Esophagus muscularis mucosa (tissue), 4 donors: ENCODE data around the gene SRPK3. TPM values are rescaled to one million over a fixed set of nuclear protein-coding genes. Genes with fewer than 3 reads are reported as not detected.

Experiments used
- DNase-seq: peaks from one replicate; pipeline ENCODE4 v3.0.0-alpha.2; 2017; ENCODE audit errors: extremely low spot score
- H3K27ac ChIP-seq, 4 donors: fragments of 200-600 bp; sonication (generic); replicated peaks in 1 of 4; 1 replicate in 3 of 4; 2 replicates in 1 of 4; pipeline ENCODE4 v1.5.1; 2016 to 2019; ENCODE audit warnings: mild to moderate bottlenecking in 1 of 4
- H3K27me3 ChIP-seq, 4 donors: fragments of 200-600 bp; sonication (generic); one replicate each; pipeline versions ENCODE4 v1.5.1 to v1.6.0; 2016 to 2019
- H3K36me3 ChIP-seq, 4 donors: fragments of 200-600 bp; sonication (generic); one replicate each; pipeline ENCODE4 v1.5.1; 2016 to 2019
- H3K4me1 ChIP-seq, 4 donors: fragments of 200-600 bp; sonication (generic); one replicate each; pipeline ENCODE4 v1.5.1; 2016 to 2019
- H3K4me3 ChIP-seq, 4 donors: fragments of 200-600 bp; sonication (generic); 1 replicate in 2 of 4; 2 replicates in 2 of 4; pipeline ENCODE4 v1.5.1; 2016 to 2019; ENCODE audit warnings: mild to moderate bottlenecking in 4 of 4, moderate library complexity in 1 of 4
- H3K9me3 ChIP-seq, 4 donors: fragments of 200-600 bp; sonication (generic); 1 replicate in 3 of 4; 2 replicates in 1 of 4; pipeline ENCODE4 v1.5.1; 2016 to 2019
- EP300 ChIP-seq: sonication (generic); formaldehyde crosslinking; IDR thresholded peaks from one replicate; pipeline ENCODE4 v1.6.1; 2017; ENCODE audit warnings: antibody characterized with exemption
- POLR2A ChIP-seq: fragments of 450-650 bp; IDR thresholded peaks from one replicate; pipeline ENCODE4 v1.6.1; 2017; ENCODE audit warnings: antibody characterized with exemption, moderate library complexity, mild to moderate bottlenecking, low read depth
- POLR2AphosphoS5 ChIP-seq, 2 donors: sonication (generic); formaldehyde crosslinking; IDR thresholded peaks; one replicate each; pipeline ENCODE4 v1.6.1; 2017; ENCODE audit warnings: antibody characterized with exemption in 2 of 2
- WGBS: methylation state at CpG from one replicate; pipeline ENCODE4 v1.1.5; 2018; 5-methylcytosine and 5-hydroxymethylcytosine counted together
- intact Hi-C: fragments of 100-400 bp; cut with DNase I; formaldehyde crosslinking; loops from one replicate; pipeline ENCODE4 v1.15.1; 2023
- total RNA-seq, 4 donors: library from RNA; depleted of rRNA; stranded (reverse); fragments of >200 nt; gene quantifications; one replicate each; pipeline versions ENCODE4 v1.1.0 to v1.2.1, GENCODE V29; 2016
- TF ChIP-seq, protein P1 (sequence below), 3 experiments: fragments of 200-600 bp in 2 of 3; fragments of 450-650 bp in 1 of 3; sonication (generic) in 2 of 3; IDR thresholded peaks; one replicate each; pipeline ENCODE4 v1.5.1; 2017 to 2019; ENCODE audit warnings: antibody characterized with exemption in 3 of 3, mild to moderate bottlenecking in 2 of 3, moderate library complexity in 1 of 3

The SRPK3 gene
- total RNA-seq, 4 donors from 2014 or later = 0.52 to 2.2 (median 1.1) TPM

- TF ChIP-seq EP300 (no peak), POLR2A (no peak)
- Histone ChIP-seq H3K36me3 (no peaks in the 10 kb centered on the region), H3K27ac (peak overlapping the region in 1 of 4 donors; percentile 33), H3K27me3 (no peaks in the 10 kb centered on the region), H3K4me3 (peak overlapping the region; percentile 51 to 59 (median 54)), H3K4me1 (peaks cover 0 to 17% (median 14%) of the 10 kb centered on the region in 4 donors), H3K9me3 (no peaks in the 10 kb centered on the region)
- 68% methylated on average over 7 of the region's 23 CpGs for WGBS
- intact Hi-C loops = no loop called here
- DNase-seq = no peak
Observed at GRCh38 chrX:153819384-153820040, 38.7 kb downstream of the SRPK3 start.

DNA sequence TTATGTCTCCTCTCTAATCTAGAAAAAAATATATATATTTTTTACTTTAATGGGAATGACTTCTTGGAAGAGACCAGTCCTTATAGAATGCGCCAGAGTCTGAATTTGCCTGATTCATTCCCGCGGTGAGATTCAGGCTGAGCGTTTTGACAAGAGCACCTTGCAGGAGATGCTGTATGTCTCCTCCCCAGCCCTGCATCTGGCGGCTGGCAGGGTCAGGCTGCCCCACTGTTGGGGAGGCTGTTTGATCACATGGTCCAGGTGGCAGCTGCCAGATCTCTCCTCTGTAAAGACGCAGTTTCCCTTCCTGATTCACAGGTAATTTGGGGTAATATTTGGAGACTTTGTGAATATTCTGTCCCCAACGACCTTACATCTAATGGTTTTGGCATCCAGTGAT is 39.8 kb downstream of the SRPK3 start:
- Histone ChIP-seq H3K27ac (no peak overlapping the region), H3K4me1 (peaks cover 0 to 17% (median 14%) of the 10 kb centered on the region in 4 donors), H3K27me3 (no peaks in the 10 kb centered on the region), H3K9me3 (no peaks in the 10 kb centered on the region), H3K4me3 (no peak overlapping the region), H3K36me3 (no peaks in the 10 kb centered on the region)
- WGBS = 87% methylated on average over 7 of the region's 7 CpGs
- intact Hi-C loops = no loop called here
- DNase-seq = no peak
- no peak for TF ChIP-seq POLR2AphosphoS5 (IDR thresholded peaks at IDR 0.05)
- TF ChIP-seq, protein P1, sequence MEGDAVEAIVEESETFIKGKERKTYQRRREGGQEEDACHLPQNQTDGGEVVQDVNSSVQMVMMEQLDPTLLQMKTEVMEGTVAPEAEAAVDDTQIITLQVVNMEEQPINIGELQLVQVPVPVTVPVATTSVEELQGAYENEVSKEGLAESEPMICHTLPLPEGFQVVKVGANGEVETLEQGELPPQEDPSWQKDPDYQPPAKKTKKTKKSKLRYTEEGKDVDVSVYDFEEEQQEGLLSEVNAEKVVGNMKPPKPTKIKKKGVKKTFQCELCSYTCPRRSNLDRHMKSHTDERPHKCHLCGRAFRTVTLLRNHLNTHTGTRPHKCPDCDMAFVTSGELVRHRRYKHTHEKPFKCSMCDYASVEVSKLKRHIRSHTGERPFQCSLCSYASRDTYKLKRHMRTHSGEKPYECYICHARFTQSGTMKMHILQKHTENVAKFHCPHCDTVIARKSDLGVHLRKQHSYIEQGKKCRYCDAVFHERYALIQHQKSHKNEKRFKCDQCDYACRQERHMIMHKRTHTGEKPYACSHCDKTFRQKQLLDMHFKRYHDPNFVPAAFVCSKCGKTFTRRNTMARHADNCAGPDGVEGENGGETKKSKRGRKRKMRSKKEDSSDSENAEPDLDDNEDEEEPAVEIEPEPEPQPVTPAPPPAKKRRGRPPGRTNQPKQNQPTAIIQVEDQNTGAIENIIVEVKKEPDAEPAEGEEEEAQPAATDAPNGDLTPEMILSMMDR (IDR thresholded peaks at IDR 0.05) = no peak
- TF ChIP-seq POLR2A = no peak
- no peak for TF ChIP-seq EP300

DNA sequence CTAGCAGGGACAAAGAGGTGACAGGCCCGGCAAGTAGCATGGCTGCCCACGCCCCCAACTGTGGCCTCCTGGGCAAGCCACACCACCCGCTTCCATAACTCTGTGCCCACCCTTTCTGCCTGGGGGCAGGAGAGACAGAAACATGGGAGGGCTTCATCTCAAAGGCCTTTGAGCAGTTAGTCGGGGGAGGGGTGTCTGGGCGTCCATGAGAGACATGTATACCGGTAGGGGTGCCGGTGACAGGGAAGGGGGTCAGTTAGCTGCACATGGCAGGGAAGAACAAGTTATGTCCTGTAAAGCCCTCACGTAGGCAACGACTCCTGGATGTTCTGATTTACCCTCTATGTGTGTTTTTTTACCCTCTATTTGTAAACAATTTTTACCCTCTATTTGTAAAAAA is 40.2 kb downstream of the SRPK3 start:
- TF ChIP-seq EP300 (no peak), POLR2A (no peak), POLR2AphosphoS5 (IDR thresholded peaks at IDR 0.05) (no peak)
- TF ChIP-seq, protein P1 (IDR thresholded peaks at IDR 0.05) = no peak
- no peaks in the 10 kb centered on the region for H3K9me3 ChIP-seq
- H3K36me3 ChIP-seq = no peaks in the 10 kb centered on the region
- no peaks in the 10 kb centered on the region for H3K27me3 ChIP-seq
- H3K4me1 ChIP-seq = peaks cover 0 to 17% (median 14%) of the 10 kb centered on the region in 4 donors
- 87% methylated on average over 9 of the region's 9 CpGs for WGBS
- H3K27ac ChIP-seq = no peak overlapping the region
- intact Hi-C loops = no loop called here
- DNase-seq = no peak
- no peak overlapping the region for H3K4me3 ChIP-seq

- no peak for DNase-seq
- no peak for TF ChIP-seq POLR2A
- no peak for TF ChIP-seq EP300
- TF ChIP-seq POLR2AphosphoS5 (IDR thresholded peaks at IDR 0.05) = no peak
- Histone ChIP-seq H3K27me3 (no peaks in the 10 kb centered on the region), H3K4me3 (no peak overlapping the region), H3K4me1 (peaks cover 1 to 23% (median 18%) of the 10 kb centered on the region in 4 donors), H3K9me3 (no peaks in the 10 kb centered on the region), H3K27ac (no peak overlapping the region), H3K36me3 (no peaks in the 10 kb centered on the region)
- 84% methylated on average over 8 of the region's 10 CpGs for WGBS
- intact Hi-C loops = no loop called here
Observed at GRCh38 chrX:153824348-153824747, 43.5 kb downstream of the SRPK3 start.

GRCh38 chrX:153825042-153825441 is 44.2 kb downstream of the SRPK3 start:
- intact Hi-C loops = no loop called here
- Histone ChIP-seq H3K27ac (no peak overlapping the region), H3K27me3 (peaks cover 0 to 5% (median 0%) of the 10 kb centered on the region in 4 donors), H3K36me3 (no peaks in the 10 kb centered on the region), H3K9me3 (no peaks in the 10 kb centered on the region), H3K4me1 (peaks cover 8 to 25% (median 20%) of the 10 kb centered on the region in 4 donors), H3K4me3 (no peak overlapping the region)
- no peak for DNase-seq
- 77% methylated on average over 7 of the region's 8 CpGs for WGBS
- TF ChIP-seq EP300 (no peak), POLR2A (no peak), POLR2AphosphoS5 (IDR thresholded peaks at IDR 0.05) (no peak)
- TF ChIP-seq, protein P1 (IDR thresholded peaks at IDR 0.05) = no peak

DNA sequence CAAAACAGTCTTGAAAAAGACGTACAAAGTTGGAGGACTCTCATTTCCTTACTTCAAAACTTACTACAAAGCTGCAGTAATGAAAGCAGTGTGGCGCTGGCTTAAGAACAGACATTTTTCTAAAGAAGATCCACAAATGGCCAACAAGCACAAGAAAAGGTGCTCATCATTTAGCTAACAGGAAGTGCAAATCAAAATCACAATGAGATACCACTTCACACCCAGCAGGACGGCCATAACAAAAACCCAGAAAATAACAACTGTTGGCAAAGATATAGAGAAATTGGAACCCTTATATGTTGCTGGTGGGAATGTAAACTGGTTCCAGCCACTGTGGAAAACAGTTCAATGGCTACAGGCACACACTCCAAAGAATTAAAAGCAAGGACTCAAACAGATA is 46.2 kb downstream of the SRPK3 start:
- intact Hi-C loops = no loop called here
- H3K36me3 ChIP-seq = no peaks in the 10 kb centered on the region
- 67% methylated on average over 3 of the region's 3 CpGs for WGBS
- H3K4me1 ChIP-seq = peaks cover 10 to 33% (median 25%) of the 10 kb centered on the region in 4 donors
- DNase-seq = no peak
- peaks cover 0 to 5% (median 0%) of the 10 kb centered on the region in 4 donors for H3K27me3 ChIP-seq
- no peak overlapping the region for H3K4me3 ChIP-seq
- no peaks in the 10 kb centered on the region for H3K9me3 ChIP-seq
- TF ChIP-seq, protein P1 (IDR thresholded peaks at IDR 0.05) = no peak
- TF ChIP-seq EP300 (no peak), POLR2A (no peak), POLR2AphosphoS5 (IDR thresholded peaks at IDR 0.05) (no peak)
- H3K27ac ChIP-seq = no peak overlapping the region
